ENCODE data around the gene CDCP1.

CDCP1 gene

GRCh38 chr3:45126730-45127129 lies 19.4 kb downstream of the CDCP1 start:
- TF ChIP-seq TAF1 (IDR thresholded peaks at IDR 0.05; ENCODE audit: low read depth) = no peak
- no peak for TF ChIP-seq ZBTB7A (IDR thresholded peaks at IDR 0.05; ENCODE audit: low read depth)
- no peak for TF ChIP-seq TEAD4 (IDR thresholded peaks at IDR 0.05)
- TF ChIP-seq REST (IDR thresholded peaks at IDR 0.05; ENCODE audit: low read depth) = no peak
- TF ChIP-seq YY1 (IDR thresholded peaks at IDR 0.05; ENCODE audit: low read depth) = no peak
- TF ChIP-seq USF1 (IDR thresholded peaks at IDR 0.05) = no peak

- no peak for TF ChIP-seq USF1 (IDR thresholded peaks at IDR 0.05)
- TF ChIP-seq RAD21 (IDR thresholded peaks at IDR 0.05; ENCODE audit: low read depth) = no peak
- TF ChIP-seq MAX (IDR thresholded peaks at IDR 0.05) = no peak
- TF ChIP-seq REST (IDR thresholded peaks at IDR 0.05; ENCODE audit: low read depth) = no peak
- TF ChIP-seq YY1 (IDR thresholded peaks at IDR 0.05; ENCODE audit: low read depth) = no peak
- TF ChIP-seq FOXM1 (IDR thresholded peaks at IDR 0.05; ENCODE audit: borderline replicate concordance, low read depth) = no peak
- no peak for TF ChIP-seq EGR1 (IDR thresholded peaks at IDR 0.05)
- no peak for TF ChIP-seq TCF12 (IDR thresholded peaks at IDR 0.05; ENCODE audit: low read depth)
- no peak for TF ChIP-seq CREB1 (IDR thresholded peaks at IDR 0.05; ENCODE audit: low read depth)
- TF ChIP-seq TAF1 (IDR thresholded peaks at IDR 0.05; ENCODE audit: low read depth) = no peak
- no peak for TF ChIP-seq TEAD4 (IDR thresholded peaks at IDR 0.05)
- TF ChIP-seq EP300 (IDR thresholded peaks at IDR 0.05; ENCODE audit: borderline replicate concordance) = no peak
Observed at GRCh38 chr3:45125550-45126026, 20.6 kb downstream of the CDCP1 start.

- TF ChIP-seq TCF12 (IDR thresholded peaks at IDR 0.05; ENCODE audit: low read depth) = no peak
- TF ChIP-seq TEAD4 (IDR thresholded peaks at IDR 0.05) = no peak
- no peak for TF ChIP-seq USF1 (IDR thresholded peaks at IDR 0.05)
- TF ChIP-seq FOXM1 (IDR thresholded peaks at IDR 0.05; ENCODE audit: borderline replicate concordance, low read depth) = no peak
- no peak for TF ChIP-seq EGR1 (IDR thresholded peaks at IDR 0.05)
Observed at GRCh38 chr3:45124956-45125355, 21.2 kb downstream of the CDCP1 start.

GRCh38 chr3:45124352-45124751 lies 21.8 kb downstream of the CDCP1 start:
- TF ChIP-seq TEAD4 (IDR thresholded peaks at IDR 0.05) (0 out of 2 replicates have a peak, but pooled peaks have one; percentile 19), YY1 (IDR thresholded peaks at IDR 0.05; ENCODE audit: low read depth) (no peak)

- TF ChIP-seq REST (IDR thresholded peaks at IDR 0.05; ENCODE audit: low read depth) = no peak
- TF ChIP-seq CEBPB (IDR thresholded peaks at IDR 0.05) = no peak
- no peak for TF ChIP-seq TCF12 (IDR thresholded peaks at IDR 0.05; ENCODE audit: low read depth)
- no peak for TF ChIP-seq EGR1 (IDR thresholded peaks at IDR 0.05)
Observed at GRCh38 chr3:45123581-45124269, 22.5 kb downstream of the CDCP1 start.
